Heart left ventricle (tissue), 16 donors: ENCODE data around the gene IWS1. TPM values are rescaled to one million over a fixed set of nuclear protein-coding genes. Genes with fewer than 3 reads are reported as not detected.
A peak's percentile ranks its signal among the peaks of the same experiment; 100 is the strongest.

Source experiments
- ATAC-seq, 4 donors: fragments of 200-7000 bp; cut with Tn5 transposase; one replicate each; pipeline ENCODE4 v1.9.1; 2020 to 2022; ENCODE audit warnings: moderate library complexity in 4 of 4, mild to moderate bottlenecking in 3 of 4, moderate number of reproducible peaks in 1 of 4
- DNase-seq, 5 donors: peaks; one replicate each; pipeline ENCODE4 v3.0.0-alpha.2; 2020
- H3K27ac ChIP-seq, 12 donors: fragments of 200-600 bp; sonication (generic) in 4 of 12; one replicate each; pipeline versions ENCODE4 v1.5.0 to v1.8.0; 2016 to 2022; ENCODE audit warnings: mild to moderate bottlenecking in 2 of 12
- H3K27me3 ChIP-seq, 9 donors: fragments of 200-600 bp; sonication (generic) in 2 of 9; one replicate each; pipeline versions ENCODE4 v1.5.1 to v1.8.0; 2016 to 2022; ENCODE audit warnings: mild to moderate bottlenecking in 3 of 9
- H3K36me3 ChIP-seq, 9 donors: fragments of 200-600 bp; sonication (generic) in 2 of 9; one replicate each; pipeline versions ENCODE4 v1.5.0 to v1.8.0; 2018 to 2022; ENCODE audit warnings: mild to moderate bottlenecking in 2 of 9
- H3K4me1 ChIP-seq, 12 donors: fragments of 200-600 bp; sonication (generic) in 4 of 12; one replicate each; pipeline versions ENCODE4 v1.5.0 to v1.8.0; 2016 to 2022; ENCODE audit warnings: mild to moderate bottlenecking in 3 of 12
- H3K4me3 ChIP-seq, 12 donors: fragments of 200-600 bp; sonication (generic) in 4 of 12; one replicate each; pipeline versions ENCODE4 v1.5.0 to v1.8.0; 2017 to 2022; ENCODE audit warnings: mild to moderate bottlenecking in 9 of 12, moderate library complexity in 4 of 12
- H3K9me3 ChIP-seq, 12 donors: fragments of 200-600 bp; sonication (generic) in 4 of 12; one replicate each; pipeline versions ENCODE4 v1.5.0 to v1.8.0; 2016 to 2022; ENCODE audit warnings: mild to moderate bottlenecking in 1 of 12
- POLR2A ChIP-seq, 2 donors: fragments of 450-650 bp; IDR thresholded peaks; one replicate each; pipeline ENCODE4 v1.6.1; 2017; ENCODE audit warnings: antibody characterized with exemption in 2 of 2, mild to moderate bottlenecking in 2 of 2, moderate library complexity in 2 of 2
- WGBS, 4 donors: extraction: QIAGEN DNeasy Blood & Tissue Kit in 2 of 4; methylation state at CpG; one replicate each; pipeline versions ENCODE4 v1.1.5 to v1.1.7; 2013 to 2018; 5-methylcytosine and 5-hydroxymethylcytosine counted together
- intact Hi-C, 10 donors: fragments of 100-400 bp; cut with DNase I; formaldehyde crosslinking; loops; one replicate each; pipeline versions ENCODE4 v1.11.1 to v1.14.2; 2022
- polyA plus RNA-seq, 2 donors: library from polyadenylated mRNA; stranded (reverse); fragments of 200-250 nt; gene quantifications; one replicate each; pipeline ENCODE4 v1.2.3, GENCODE V29; 2013
- total RNA-seq, 9 donors: library from RNA; depleted of rRNA in 2 of 9; stranded (reverse); fragments of >200 nt in 2 of 9; fragmentation: NEBNext Ultra II Directional in 3 of 9; extraction: Animal tissue kit (Norgen Biotek cat#: 25700) in 3 of 9; gene quantifications; one replicate each; pipeline versions ENCODE4 v1.1.0 to v1.2.4, GENCODE V29; 2016 to 2023
- TF ChIP-seq, protein P1 (sequence below), 12 donors: fragments of 200-600 bp; sonication (generic) in 4 of 12; IDR thresholded peaks; one replicate each; pipeline versions ENCODE4 v1.5.0 to v1.8.0; 2018 to 2022; ENCODE audit warnings: antibody characterized with exemption in 12 of 12, mild to moderate bottlenecking in 5 of 12
- donor health status: ischemic (EF 13 %, LVEDD 7.1; RV severe dilation, severe dysfunction).
- donor health status: healthy with polysubstance abuse.
- donor health status: DM: no; HTN: yes; CAD: no.
- donor health status: DM: no; HTN: no; CAD: no.
- donor health status: ischemic (EF 25% LVEDD 6.9; RV normal size, moderate dysfunction).
- donor health status: ischemic (EF 25% LVEDD 5.7; RV mildly dilated, moderate dysfunction).
- donor health status: healthy.
- donor health status: DM: yes; HTN: yes; CAD: no.
- donor health status: ischemic (EF 35%, LVEDD 5.7; RV mildly dilated, moderate dysfunction).
- donor health status: nonischemic (EF 11% LVEDD 7.7; RV severe dilation, severe dysfunction).
- donor health status: DM: yes; HTN: yes; CAD: no.
- donor health status: PGD.
- donor health status: ischemic (EF 29% LVEDD 5.4; RV normal size, mild dysfunction).
- donor health status: nonischemic (EF 23%, LVEDD 6.1; RV moderate dilation, normal function).

Gene IWS1
- total and polyA plus RNA-seq, 11 donors = 37.6 to 62.2 (median 46.5) TPM

DNA sequence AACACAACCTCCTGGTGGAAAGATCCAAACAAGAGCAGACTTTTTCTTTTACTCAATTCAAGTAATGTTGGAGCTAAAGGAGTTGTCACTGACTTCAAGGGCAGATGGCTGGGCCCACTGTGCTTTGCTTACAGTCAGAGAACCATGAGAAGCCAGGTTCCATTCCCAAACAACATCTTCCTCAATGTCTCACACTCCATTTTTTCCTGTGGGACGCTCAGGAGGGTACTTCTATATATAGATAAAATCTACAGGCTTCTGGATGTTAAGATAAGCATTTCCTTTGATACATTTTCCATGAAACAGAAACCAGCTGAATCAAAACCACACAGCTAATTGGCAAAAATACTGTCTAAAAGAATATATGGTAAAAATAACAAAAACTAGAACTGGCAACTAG is 14.4 kb downstream of the IWS1 start:
- WGBS, 4 donors = 50 to 58% (median 53%) methylated on average over 1 of the region's 1 CpG
- H3K27ac ChIP-seq = peak overlapping the region in 3 of 12 donors; percentile 4 to 37 (median 13)
- peaks cover 11 to 85% (median 65%) of the 10 kb centered on the region in 12 donors for H3K4me1 ChIP-seq
- H3K36me3 ChIP-seq = peaks cover 0 to 40% (median 0%) of the 10 kb centered on the region in 9 donors
- H3K27me3 ChIP-seq = no peaks in the 10 kb centered on the region
- intact Hi-C loops = loop anchor here in 3 of 10 donors (10.0 kb wide), 1 partner anchor 193 kb away; the partner anchor contains the start of gene SFT2D3 (in 3 of the 3)
- no peak for ATAC-seq
- no peak for DNase-seq
- no peak overlapping the region for H3K4me3 ChIP-seq
- H3K9me3 ChIP-seq = no peaks in the 10 kb centered on the region
- TF ChIP-seq, protein P1, sequence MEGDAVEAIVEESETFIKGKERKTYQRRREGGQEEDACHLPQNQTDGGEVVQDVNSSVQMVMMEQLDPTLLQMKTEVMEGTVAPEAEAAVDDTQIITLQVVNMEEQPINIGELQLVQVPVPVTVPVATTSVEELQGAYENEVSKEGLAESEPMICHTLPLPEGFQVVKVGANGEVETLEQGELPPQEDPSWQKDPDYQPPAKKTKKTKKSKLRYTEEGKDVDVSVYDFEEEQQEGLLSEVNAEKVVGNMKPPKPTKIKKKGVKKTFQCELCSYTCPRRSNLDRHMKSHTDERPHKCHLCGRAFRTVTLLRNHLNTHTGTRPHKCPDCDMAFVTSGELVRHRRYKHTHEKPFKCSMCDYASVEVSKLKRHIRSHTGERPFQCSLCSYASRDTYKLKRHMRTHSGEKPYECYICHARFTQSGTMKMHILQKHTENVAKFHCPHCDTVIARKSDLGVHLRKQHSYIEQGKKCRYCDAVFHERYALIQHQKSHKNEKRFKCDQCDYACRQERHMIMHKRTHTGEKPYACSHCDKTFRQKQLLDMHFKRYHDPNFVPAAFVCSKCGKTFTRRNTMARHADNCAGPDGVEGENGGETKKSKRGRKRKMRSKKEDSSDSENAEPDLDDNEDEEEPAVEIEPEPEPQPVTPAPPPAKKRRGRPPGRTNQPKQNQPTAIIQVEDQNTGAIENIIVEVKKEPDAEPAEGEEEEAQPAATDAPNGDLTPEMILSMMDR (IDR thresholded peaks at IDR 0.05) = no peak
- no peak for TF ChIP-seq POLR2A (IDR thresholded peaks at IDR 0.05)

DNA sequence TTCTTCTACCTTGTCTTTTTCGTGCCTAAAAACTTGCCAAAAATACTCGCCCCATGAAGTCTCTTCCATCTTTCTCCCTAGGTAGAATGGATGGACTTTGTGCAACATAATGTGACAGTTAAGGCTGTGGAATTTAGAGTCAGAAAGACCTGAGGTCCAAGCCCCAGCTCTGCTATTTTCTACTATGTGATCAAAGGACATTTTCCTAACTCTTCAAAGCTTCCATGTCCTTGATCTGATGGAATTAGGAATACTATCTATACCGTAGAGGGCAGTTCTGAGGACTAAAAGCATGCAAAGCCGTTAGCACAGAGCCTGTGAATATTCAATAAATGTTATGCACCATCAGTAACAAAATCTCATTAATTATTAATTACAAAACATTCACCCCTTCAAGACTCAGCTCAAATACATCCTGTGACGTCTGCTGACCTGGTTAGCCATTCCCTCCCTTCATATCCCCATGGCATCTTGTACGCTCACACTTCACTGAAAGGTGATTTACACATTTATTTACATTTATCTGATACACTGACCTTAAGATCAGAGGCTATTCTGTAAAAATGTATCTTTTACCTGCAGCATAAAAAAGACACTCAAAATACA is 15.1 kb downstream of the IWS1 start:
- intact Hi-C loops = loop anchor here in 3 of 10 donors (10.0 kb wide), 1 partner anchor 194 kb away; the partner anchor contains the start of gene SFT2D3 (in 3 of the 3)
- 84 to 91% (median 88%) methylated on average over 6 of the region's 6 CpGs for WGBS, 4 donors
- no peak overlapping the region for H3K4me3 ChIP-seq
- ATAC-seq (no peak), DNase-seq (no peak)
- H3K27ac ChIP-seq = peak overlapping the region in 1 of 12 donors; percentile 37
- H3K4me1 ChIP-seq = peaks cover 11 to 84% (median 64%) of the 10 kb centered on the region in 12 donors
- H3K36me3 ChIP-seq = peaks cover 0 to 35% (median 0%) of the 10 kb centered on the region in 9 donors
- no peaks in the 10 kb centered on the region for H3K9me3 ChIP-seq
- no peaks in the 10 kb centered on the region for H3K27me3 ChIP-seq
- TF ChIP-seq POLR2A (IDR thresholded peaks at IDR 0.05) = no peak
- TF ChIP-seq, protein P1 (IDR thresholded peaks at IDR 0.05) = no peak

- WGBS, 4 donors = 95 to 96% (median 95%) methylated on average over 2 of the region's 2 CpGs
- Histone ChIP-seq H3K27me3 (no peaks in the 10 kb centered on the region), H3K4me1 (peaks cover 11 to 77% (median 53%) of the 10 kb centered on the region in 12 donors), H3K27ac (peak overlapping the region in 2 of 12 donors; percentile 18 to 51), H3K36me3 (peaks cover 0 to 42% (median 8%) of the 10 kb centered on the region in 9 donors), H3K4me3 (no peak overlapping the region), H3K9me3 (no peaks in the 10 kb centered on the region)
- TF ChIP-seq, protein P1 (IDR thresholded peaks at IDR 0.05) = no peak
- no peak for TF ChIP-seq POLR2A (IDR thresholded peaks at IDR 0.05)
- intact Hi-C loops = loop anchor here in 3 of 10 donors (10.0 kb wide), 1 partner anchor 195 kb away; the partner anchor contains the start of gene SFT2D3 (in 3 of the 3)
- no peak for DNase-seq
- no peak for ATAC-seq
These were observed 16.2 kb downstream of the IWS1 start for GRCh38 chr2:127510073-127510472.

GRCh38 chr2:127508631-127509034 is 17.7 kb downstream of the IWS1 start:
- peak; percentile 94 to 96 (median 95) for ATAC-seq
- Histone ChIP-seq H3K4me3 (no peak overlapping the region), H3K36me3 (peaks cover 0 to 42% (median 19%) of the 10 kb centered on the region in 9 donors), H3K27ac (peak overlapping the region in 11 of 12 donors; percentile 18 to 74 (median 51)), H3K4me1 (peaks cover 11 to 64% (median 40%) of the 10 kb centered on the region in 12 donors), H3K9me3 (no peaks in the 10 kb centered on the region), H3K27me3 (no peaks in the 10 kb centered on the region)
- TF ChIP-seq, protein P1 (IDR thresholded peaks at IDR 0.05) = no peak
- TF ChIP-seq POLR2A (IDR thresholded peaks at IDR 0.05) = no peak
- intact Hi-C loops = no loop called here
- WGBS, 4 donors = 2 to 6% (median 4%) methylated on average over 3 of the region's 3 CpGs
- DNase-seq = peak; percentile 72 to 91 (median 78)
